ENCODE measurements around the gene IRAK4.

DNA sequence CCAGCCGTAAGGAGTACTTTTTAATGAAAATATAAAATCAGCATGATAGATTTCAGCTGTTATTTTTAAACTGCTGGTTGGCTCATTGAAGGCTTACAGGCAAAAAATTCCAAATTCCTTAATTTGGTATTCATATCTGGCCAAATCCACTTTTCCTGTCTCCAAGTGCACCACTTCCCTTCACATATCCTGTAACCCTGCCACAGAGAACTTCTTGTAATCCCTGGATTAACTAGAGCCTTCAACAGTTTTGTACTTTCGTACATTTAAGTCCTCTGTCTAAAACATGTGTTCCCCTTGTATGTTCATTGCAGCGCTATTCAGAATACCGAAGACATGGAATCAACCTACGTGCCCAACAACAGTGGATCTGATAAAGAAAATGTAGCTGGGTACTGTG lies 9.7 kb upstream of the IRAK4 start:
- TF ChIP-seq EZH2 (IDR thresholded peaks at IDR 0.05; ENCODE audit: insufficient read depth, poor library complexity, severe bottlenecking): no peak
- no peak for TF ChIP-seq EZH2phosphoT487 (IDR thresholded peaks at IDR 0.05; ENCODE audit: insufficient read depth, low read depth)

All from GM23248 (cell line).